T follicular helper cell (primary cell): ENCODE results near the gene SPON1.

ENCODE experiments used
- DNase-seq: peaks from one replicate; pipeline ENCODE4 v3.0.0-alpha.2; 2020; ENCODE audit warnings: low read depth

The SPON1 gene

DNA sequence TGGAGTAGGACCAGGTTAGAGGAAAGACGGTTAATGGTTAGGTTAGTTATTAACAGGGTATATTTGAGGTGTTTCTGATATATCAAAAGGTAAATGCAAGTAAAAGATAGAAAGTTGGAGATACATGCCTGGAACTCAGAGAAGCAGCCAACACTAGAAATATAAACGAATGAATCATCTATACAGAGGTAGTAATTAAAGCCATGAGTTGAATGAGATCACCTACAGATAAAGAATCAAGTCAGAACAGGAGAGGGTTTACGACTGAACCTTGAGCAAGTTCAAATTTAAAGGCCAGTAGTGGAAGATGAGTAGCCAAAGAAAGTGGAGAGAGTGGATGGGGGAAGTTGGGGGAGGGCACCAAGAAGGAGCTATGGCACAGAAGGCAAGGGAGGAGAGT lies 73.9 kb downstream of the SPON1 start:
- no peak for DNase-seq

DNA sequence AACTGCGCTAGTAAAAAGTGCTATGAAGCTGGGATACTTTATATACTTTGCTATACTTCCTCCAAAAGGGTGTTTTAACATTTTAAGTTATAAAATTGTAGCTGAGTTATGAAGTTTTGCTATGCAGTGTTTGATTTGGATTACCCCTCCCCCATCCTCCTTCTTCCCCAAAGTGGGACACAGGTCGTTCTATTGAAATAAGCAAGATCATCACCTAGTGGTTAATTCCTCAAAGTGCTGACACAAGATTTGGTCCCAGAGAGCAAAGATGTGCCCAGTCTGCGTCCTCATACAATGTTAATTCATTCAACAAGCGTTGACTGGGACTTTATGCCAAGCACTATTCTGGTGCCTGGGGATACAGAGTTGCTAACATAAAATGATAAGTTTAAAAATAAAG lies 78.5 kb downstream of the SPON1 start:
- no peak for DNase-seq

DNA sequence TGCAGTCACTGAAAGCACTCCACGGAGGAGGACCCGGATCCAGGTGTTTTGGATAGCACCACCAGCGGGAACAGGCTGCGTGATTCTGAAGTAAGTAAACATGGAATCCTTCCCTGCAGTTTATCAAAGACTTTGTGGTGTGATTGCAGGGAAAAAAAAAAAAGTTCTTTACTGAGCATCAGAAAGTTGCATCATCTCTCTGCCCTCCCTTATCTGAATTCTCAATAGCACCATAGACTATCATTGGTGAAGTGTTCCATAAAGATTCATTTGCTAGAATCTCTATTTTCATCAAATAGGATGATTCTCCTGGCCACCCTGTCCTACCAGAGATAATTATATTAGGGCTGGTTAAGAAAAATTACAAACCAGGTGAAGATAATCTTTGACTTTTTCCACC lies 79.0 kb downstream of the SPON1 start:
- DNase-seq, result no peak

DNA sequence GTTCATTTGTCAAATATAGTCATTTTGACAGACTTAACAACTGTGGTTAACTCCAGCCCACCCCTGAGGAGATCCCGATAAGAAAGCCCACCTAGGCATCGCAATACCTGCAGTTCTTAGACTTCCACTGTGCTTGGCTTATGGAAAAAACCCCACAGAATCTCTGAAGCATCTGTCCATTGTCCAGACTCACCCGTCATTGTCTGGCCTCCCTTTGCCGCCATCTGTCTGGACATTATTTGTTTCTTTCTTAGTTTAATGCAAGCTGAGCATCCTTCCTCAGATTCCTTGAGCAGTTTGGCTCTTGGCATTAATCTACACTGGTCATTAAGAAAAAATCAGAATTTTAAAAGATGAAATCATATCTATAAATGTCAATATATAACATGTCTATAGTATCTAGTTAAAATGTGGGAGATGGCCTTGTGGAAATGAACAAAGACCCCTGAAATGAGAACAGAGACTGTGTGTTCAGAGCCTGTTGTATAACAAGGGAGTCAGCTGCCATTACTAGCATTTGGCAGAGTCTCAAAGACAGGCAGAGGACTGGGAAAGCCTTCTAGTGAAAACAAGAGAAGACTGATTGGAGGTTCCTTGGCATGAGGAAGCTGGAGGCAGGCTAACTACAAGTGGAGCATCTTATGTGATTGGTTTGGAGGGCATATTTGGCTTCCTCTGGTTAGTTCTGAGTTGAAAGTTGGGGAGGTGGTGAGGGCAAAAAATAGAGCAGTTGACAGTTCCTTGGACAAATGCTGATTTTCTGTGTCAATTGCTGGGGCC lies 80.4 kb downstream of the SPON1 start:
- no peak for DNase-seq

DNA sequence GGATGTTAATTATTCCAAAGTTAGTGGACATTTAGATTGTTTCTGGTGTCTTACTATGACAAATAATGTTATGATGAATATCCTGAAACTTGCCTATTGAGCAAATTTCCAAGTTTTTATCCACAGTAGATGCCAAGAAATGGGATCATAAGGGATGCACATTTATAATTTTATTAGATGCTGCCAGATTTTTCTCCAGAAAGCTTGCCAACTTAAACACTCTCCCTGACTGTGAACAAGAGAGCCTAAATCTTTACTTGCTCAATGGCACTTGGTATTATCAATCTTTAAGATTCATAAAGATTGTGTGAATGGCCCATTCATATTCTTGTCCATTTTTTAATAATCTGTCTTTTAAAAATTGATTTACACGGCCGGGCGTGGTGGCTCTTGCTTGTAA lies 82.4 kb downstream of the SPON1 start:
- no peak for DNase-seq

DNA sequence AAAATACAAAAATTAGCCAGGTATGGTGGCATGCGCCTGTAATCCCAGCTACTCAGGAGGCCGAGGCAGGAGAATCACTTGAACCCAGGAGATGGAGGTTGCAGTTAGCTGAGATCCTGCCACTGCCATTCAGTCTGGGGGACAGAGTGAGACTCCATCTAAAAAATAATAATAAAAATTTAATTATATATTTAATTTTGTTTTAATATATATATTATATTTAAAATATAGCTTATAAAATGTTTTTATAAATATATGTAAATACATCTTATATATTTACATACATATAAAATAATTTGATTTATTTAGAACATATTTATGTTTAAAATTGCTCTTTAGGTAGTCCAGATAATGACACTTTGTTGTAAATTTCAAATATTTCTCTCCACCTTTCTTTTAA lies 82.9 kb downstream of the SPON1 start:
- no peak for DNase-seq

DNA sequence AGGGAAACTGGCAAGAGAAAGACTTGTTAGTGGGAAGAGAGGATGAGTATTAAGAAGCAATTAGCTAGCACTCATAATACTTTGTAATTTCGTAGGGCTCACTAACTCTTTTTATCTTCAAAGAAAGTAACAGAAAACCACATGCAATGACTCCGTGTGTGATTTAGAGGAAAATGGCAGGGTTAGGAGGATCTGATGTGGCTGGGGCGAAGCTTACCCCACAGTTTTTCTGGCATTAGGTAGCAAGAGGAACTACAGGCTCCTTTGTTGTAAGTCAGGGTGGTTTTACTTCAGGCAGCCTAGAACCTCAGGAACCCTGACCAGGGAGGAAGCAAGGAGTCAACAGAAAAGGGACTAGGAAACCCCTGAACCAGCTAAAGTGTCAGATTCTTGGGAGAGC lies 89.7 kb downstream of the SPON1 start:
- no peak for DNase-seq

DNA sequence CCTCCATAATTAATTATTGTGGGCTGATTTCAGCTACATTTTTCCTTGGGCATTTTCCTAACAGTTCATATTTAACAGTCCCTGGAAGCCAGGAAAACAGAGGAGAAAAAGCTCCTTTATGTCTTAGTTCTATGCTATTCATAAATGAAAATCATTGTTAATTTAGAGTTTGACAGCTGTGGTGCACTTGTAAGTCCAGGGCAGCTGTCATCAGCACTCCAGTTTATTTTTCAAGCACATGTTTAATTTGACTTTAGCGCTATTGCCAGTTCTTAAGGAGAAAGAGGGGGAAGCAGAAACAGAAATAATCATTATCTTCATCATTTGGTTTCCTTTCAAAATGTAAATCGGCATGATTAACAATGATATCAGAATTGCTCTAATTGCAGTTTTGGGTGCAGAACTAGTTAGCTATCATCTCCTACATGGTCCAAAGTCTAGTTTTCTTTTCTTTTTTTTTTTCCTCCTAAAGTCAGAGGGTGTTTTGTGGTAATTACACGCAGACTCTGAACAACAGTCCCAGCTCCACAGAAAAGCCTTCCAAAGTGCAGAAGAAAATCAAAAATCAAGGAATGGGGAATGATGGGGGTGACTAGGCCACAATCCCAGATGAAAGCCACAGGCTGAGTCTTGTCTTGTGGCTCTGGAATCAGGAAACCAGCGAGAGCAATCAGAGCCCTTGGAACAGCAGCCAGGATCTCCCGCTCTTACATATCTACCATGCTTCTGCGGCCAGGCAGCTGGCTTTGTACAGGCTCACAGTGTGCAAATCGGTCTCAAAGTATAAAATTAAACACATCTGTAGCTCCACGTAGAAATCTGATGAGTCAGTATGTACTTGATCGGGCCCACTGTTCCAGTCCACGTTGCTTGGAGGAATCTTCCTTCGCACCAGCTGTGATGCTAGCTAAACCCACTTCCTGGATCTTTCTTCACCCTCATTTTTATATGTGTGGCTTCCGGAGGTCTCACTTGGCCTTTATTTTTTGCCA lies 91.9 kb downstream of the SPON1 start:
- no peak for DNase-seq

DNA sequence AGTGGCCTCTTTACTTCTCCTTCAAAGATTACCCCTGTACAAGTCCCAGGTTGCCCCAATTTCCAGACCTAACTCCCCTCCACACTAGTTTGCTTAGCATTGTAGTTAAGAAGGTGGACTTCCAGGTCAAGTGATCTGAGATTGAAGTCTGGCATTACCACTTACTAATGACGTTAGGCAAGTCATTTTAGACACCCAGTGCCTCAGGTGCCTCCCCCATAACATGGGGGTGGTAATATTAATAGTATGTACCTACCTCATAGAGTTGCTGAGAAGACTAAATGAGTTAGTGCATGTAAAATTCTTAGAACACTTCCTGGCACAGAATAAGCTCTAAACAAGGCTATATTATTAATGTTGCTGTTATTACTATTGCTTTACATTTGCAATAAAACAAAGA lies 93.4 kb downstream of the SPON1 start:
- DNase-seq, result no peak

DNA sequence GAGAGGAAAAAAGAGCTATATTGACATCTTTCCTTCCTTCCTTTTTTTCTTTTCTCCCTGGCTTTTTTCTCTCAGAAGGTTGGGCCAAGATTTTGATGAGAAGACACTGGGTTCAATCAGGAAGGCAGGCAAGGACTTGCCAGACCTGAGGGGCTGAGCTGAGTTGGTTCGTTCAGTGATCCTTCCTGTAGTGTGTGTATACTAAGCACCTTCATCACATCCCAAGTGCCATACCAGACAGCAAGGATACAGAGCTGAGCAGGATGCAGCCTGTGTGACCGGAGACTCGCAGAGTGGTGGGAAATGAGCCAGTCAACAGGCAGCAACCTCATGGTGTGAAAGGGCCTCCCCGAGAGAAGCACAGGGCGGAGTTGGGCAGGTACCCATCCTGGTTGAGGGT lies 95.5 kb downstream of the SPON1 start:
- no peak for DNase-seq

DNA sequence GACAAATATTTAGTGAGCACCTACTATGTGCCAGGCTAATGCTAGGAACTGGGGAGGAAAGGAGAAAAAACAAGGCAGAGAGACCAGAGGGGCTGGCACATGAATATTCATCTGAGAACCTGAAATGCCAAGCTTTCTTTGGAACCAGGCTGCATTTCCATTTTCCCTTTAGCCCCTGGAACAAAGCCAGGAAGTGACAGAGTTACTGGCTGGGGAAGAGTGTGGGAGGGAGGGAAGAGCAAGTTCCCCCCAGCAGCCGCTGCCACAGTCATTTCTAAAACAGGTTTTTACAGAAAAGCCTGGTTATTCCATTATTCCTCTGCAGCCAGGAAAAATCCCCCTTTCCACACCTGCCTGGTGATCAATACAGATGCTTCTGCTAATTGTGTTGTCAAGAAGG lies 97.0 kb downstream of the SPON1 start:
- no peak for DNase-seq

DNA sequence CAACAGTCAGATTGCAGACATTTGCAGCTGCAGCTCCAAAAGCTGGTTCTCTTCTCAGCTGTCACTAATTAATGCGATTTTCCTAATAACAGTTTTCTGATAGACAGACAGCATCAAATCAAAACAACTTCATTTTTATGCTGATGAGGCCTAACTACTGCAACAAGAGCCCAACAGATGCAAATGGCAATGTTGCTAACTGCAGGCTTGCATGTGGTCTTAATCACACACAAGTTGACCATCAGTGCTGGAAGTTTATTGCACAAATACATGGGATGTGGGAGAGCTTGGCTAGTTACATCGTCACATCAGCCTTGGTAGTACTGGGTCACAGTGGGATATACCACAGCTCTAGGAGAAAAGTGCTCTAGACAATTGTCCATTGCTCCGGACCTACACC lies 99.2 kb downstream of the SPON1 start:
- DNase-seq, result no peak

DNA sequence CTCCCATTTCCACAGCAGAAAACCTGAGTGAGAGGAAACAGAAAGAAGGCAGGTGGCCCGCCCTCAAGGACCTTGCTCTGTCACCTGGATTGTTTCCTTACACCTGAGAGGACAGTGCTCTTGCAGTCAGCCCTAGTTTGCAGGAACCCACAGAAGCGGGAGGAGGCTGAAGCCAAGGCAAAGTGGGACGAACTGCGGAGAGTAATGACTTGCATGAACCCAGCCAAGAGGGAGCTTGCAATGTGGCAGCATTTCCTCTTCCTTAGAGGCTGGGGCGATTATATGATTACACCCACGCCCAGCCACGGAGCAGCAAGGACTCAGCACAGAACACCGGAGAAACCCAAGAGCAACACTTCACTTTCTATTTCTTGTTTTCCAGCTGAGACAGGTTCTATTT lies 102.6 kb downstream of the SPON1 start:
- no peak for DNase-seq

DNA sequence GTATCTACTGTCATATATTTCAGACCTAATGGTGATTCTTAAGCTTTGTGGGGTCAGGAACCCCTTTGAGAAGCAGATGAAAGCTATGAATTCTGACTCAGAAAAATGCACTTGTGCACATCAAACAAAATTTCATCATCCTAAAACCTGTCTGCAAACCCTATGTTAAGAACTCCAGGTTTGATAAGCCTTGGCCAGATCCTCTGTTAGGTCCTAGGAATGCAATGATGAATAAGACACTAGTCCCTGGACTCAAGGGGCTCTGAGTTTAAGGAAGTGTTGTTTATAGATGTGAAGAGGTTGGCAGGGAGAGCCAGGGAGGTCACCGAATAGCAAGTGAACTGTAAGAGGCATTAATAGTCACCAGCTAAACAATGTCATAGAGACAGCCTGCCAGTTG lies 103.2 kb downstream of the SPON1 start:
- DNase-seq, result no peak

DNA sequence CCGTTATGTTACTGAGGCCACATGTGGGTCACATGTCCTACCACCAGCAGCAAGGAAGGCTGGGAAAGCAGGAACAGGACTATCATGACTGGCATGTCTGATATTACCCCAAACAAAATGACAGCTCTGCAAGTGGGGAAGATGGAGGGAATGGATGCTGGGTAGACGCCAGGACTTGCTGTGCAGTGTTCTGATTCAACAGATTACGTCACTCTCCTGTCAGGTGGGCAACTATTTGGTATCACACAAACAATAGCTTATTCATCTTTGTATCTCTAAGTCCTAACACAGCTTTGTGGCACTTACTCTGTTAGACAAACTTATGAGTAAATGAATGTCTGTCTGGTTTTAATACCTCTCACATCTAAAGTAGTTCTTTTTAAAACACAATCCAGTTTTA lies 105.2 kb downstream of the SPON1 start:
- no peak for DNase-seq

DNA sequence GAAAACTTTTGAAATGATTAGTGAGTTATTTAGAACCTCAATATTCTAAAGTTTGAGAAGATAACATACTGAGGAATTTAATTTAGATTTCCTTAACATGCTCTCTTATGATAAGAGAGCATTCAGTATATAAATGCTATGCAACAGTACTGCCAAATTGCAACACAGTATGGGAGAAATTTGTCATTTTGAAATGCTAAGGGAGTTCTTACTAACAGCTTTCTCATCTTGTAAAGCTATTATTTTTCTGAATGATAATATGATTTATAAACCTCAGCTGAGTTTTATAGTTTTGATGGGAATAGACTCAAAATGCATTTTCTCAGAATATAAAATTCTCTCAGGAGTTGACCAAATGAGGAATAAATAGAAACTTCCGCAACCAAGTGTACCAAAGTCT lies 108.4 kb downstream of the SPON1 start:
- no peak for DNase-seq

DNA sequence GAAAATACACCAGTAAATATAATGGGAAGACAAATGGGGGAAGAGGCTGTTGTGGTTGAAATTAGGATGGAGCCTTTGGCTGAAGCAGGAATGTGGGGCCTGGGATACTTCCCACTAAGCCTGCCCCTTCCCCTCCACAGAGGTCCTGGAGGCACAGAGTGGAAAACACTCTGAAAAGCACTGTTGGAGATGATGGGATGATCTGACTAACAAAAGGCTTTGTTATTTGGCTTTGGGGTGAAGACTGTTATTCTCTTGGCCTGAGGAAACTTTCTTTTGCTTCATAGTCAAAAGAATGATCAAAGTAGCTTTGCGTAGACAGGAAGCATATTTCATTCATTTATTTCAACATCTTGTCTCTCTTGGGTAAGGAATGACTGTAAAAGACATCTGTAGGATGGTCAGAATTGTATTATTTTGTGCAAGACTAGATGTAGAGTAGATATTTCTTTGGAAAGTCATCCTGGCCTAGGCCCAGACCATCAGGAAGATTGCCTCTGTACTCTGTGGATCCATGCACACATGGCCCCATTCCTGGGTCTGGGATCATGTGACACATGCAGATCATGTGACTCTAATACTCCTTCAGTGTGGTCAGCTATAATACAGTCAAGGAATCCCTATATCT lies 111.4 kb downstream of the SPON1 start:
- DNase-seq, result no peak

DNA sequence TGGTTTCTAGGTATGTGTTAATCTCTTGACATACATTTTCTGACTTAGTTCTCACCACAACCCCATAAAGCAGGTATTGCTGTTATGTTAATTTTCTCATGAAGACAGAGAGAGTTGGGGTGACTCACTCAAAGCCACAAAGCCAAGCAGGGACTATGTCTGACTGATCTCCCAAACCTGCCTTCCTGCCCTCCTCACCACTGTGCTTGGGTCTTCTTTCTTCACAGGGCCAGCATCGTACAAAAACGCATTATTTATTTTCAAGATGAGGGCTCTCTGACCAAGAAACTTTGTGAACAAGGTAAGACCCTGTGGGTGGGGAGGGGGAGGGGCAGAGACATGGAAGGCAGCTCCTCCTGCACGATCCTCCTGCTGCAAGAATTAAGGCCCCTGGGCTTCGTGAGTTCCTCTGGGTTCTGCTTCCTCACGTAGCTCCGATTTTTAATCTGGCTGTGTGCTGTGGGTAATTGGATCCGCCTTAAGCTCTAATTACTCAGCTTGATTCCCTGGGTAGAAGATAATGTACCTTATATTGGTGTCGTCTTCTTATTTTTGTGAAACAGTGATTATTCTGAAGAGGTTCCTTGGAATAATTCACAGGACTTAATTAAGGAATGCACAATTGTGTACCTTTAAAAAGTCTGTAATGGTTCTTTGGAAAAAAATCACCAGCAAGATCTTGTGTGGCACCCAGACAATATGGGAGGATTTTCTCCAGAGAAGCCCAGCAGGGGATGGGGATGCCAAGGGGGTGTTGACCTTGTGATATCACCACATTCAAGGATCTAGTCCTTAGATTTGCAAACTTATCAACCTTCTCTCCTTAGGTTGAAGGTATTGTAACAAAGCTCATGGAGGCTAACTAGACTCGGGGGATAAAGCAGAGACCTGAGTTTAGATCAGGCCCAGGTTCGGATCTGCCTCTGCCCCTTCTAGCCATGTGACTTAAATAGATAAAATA lies 112.9 kb downstream of the SPON1 start:
- peak; percentile 53 for DNase-seq

DNA sequence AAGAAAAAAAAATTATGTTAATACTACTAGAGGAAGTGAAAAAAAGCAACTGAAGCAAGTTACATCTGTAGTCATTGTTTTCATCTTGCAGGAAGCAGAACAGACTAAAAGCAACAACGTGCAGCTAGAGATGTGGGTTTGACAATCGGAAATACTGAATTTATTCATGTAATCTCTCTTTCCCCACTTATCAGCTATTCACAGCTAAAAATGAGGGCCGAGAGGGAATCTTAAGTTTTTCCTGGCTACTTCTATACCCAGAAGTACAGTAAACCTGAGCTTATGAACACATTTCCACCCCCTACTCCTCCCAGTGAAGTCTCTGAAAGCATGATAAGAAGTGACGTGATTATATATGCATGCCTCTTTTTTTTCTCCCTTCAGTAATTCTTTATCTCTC lies 116.5 kb downstream of the SPON1 start:
- DNase-seq, result no peak

DNA sequence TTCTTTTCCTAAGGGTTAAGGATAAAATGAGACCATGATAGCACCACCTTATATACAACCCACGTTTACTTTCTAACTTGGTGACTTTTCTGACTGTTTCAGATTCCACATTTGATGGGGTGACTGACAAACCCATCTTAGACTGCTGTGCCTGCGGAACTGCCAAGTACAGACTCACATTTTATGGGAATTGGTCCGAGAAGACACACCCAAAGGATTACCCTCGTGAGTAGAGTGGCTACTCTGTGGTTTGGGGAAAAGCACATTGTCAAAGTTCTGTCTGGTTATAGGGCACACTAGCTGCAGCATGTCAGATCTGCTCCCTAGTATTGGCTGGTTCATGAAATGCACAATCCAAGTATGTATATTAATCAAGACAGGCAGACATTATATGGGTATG lies 117.3 kb downstream of the SPON1 start:
- no peak for DNase-seq

DNA sequence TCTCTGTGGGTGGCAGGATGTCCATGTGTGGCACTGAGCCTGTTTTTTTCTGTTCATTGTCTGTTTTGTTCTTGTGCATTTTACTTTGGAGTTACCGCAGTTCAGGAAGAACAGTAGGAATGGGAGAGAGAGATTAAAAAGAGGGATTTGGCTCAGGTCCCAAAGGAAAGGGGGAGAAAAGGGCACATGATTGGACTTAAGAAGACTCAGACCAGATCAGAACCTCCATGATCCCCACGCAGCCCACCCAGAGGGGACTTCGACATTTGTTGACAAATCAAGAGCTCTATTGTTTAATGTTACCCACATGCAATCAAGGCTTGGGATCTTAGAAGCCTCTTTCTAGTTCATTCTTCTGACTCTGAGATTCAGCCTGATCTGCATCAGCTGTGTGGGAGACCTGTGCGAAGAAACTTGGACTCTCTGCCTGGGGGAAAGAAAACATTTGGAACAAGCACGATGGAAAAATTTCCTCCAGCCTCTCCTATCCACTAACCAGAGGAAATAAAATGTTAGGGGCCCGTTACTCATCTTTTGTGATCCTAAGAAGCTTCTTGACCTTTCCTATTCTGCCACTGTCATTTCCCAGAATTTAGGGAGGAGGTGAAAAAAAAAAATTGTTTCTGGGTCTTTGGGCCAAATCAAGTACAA lies 119.2 kb downstream of the SPON1 start:
- DNase-seq, result no peak
